ENCODE measurements around the gene VWA1.
"Not testable (repeated sequence)": the region's sequence is repeated elsewhere in the genome, so short reads cannot be mapped to it uniquely, and the experiment has no call there.

DNA sequence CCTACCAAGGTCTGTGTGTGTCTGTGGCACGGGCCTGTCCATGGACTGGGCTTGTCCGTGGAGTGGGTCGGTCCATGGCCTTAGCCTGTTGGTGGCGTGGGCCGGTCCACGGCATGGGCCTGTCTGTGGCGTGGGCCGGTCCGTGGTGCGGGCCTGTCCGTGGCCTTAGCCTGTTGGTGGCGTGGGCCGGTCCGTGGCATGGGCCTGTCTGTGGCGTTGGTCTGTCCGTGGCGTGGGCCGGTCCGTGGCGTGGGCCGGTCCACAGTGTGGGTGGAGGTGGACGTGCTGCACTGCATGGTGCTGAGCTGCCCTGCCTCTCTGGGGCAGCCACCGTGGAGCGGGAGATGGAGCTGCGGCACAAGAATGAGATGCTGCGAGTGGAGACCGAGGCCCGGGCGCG is 46.3 kb downstream of the VWA1 start:
- TF ChIP-seq FOXJ3 (CRISPR knock-in tag; IDR thresholded peaks at IDR 0.05); EZH2phosphoT487 (IDR thresholded peaks at IDR 0.05; ENCODE audit: borderline replicate concordance, low read depth); EP300 (IDR thresholded peaks at IDR 0.05; ENCODE audit: borderline replicate concordance in 1 of 2, low read depth in 1 of 2, low read length in 1 of 2); POLR2AphosphoS5 (IDR thresholded peaks at IDR 0.05; ENCODE audit: low read depth, low read length); MXI1 (IDR thresholded peaks at IDR 0.05; ENCODE audit: low read depth, low read length); RAD21 (IDR thresholded peaks at IDR 0.05; ENCODE audit: low read length): not testable (repeated sequence)
- TF ChIP-seq, protein P1, sequence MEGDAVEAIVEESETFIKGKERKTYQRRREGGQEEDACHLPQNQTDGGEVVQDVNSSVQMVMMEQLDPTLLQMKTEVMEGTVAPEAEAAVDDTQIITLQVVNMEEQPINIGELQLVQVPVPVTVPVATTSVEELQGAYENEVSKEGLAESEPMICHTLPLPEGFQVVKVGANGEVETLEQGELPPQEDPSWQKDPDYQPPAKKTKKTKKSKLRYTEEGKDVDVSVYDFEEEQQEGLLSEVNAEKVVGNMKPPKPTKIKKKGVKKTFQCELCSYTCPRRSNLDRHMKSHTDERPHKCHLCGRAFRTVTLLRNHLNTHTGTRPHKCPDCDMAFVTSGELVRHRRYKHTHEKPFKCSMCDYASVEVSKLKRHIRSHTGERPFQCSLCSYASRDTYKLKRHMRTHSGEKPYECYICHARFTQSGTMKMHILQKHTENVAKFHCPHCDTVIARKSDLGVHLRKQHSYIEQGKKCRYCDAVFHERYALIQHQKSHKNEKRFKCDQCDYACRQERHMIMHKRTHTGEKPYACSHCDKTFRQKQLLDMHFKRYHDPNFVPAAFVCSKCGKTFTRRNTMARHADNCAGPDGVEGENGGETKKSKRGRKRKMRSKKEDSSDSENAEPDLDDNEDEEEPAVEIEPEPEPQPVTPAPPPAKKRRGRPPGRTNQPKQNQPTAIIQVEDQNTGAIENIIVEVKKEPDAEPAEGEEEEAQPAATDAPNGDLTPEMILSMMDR (IDR thresholded peaks at IDR 0.05): not testable (repeated sequence)
